Mesothelial cell of epicardium (in vitro differentiated cells): ENCODE data around the gene EPN2. TPM values are rescaled to one million over a fixed set of nuclear protein-coding genes. Genes with fewer than 3 reads are reported as not detected.
"Not testable (repeated sequence)": the region's sequence is repeated elsewhere in the genome, so short reads cannot be mapped to it uniquely, and the experiment has no call there.

Source experiments
- DNase-seq, 2 experiments: peaks; one replicate each; pipeline ENCODE4 v3.0.0; 2021; ENCODE audit warnings: low spot score in 2 of 2; ENCODE audit not compliant: unreplicated experiment in 2 of 2
- H3K27ac Mint-ChIP-seq: 2 replicates; pipeline ENCODE4 v1.8.0; 2021; ENCODE audit warnings: mixed read lengths
- H3K27me3 Mint-ChIP-seq: 2 replicates; pipeline ENCODE4 v1.8.0; 2021; ENCODE audit warnings: low read depth, mixed read lengths
- H3K36me3 Mint-ChIP-seq: 2 replicates; pipeline ENCODE4 v1.8.0; 2021; ENCODE audit warnings: mixed read lengths
- H3K4me1 Mint-ChIP-seq: 2 replicates; pipeline ENCODE4 v1.8.0; 2021; ENCODE audit warnings: mixed read lengths
- H3K4me3 Mint-ChIP-seq: 2 replicates; pipeline ENCODE4 v1.8.0; 2021; ENCODE audit warnings: mild to moderate bottlenecking, moderate library complexity, mixed read lengths
- H3K9me3 Mint-ChIP-seq: 2 replicates; pipeline ENCODE4 v1.8.0; 2021; ENCODE audit warnings: mixed read lengths
- CTCF ChIP-seq: fragments of 200-600 bp; sonication (generic); IDR thresholded peaks from one replicate; pipeline ENCODE4 v1.5.0; 2021; ENCODE audit warnings: antibody characterized with exemption; ENCODE audit not compliant: unreplicated experiment
- total RNA-seq: library from RNA; stranded (reverse); gene quantifications from 3 replicates; pipeline ENCODE4 v1.2.1, GENCODE V29; 2021

EPN2 gene
- total RNA-seq, 1 donor from 2014 or later, result 70.2 TPM

DNA sequence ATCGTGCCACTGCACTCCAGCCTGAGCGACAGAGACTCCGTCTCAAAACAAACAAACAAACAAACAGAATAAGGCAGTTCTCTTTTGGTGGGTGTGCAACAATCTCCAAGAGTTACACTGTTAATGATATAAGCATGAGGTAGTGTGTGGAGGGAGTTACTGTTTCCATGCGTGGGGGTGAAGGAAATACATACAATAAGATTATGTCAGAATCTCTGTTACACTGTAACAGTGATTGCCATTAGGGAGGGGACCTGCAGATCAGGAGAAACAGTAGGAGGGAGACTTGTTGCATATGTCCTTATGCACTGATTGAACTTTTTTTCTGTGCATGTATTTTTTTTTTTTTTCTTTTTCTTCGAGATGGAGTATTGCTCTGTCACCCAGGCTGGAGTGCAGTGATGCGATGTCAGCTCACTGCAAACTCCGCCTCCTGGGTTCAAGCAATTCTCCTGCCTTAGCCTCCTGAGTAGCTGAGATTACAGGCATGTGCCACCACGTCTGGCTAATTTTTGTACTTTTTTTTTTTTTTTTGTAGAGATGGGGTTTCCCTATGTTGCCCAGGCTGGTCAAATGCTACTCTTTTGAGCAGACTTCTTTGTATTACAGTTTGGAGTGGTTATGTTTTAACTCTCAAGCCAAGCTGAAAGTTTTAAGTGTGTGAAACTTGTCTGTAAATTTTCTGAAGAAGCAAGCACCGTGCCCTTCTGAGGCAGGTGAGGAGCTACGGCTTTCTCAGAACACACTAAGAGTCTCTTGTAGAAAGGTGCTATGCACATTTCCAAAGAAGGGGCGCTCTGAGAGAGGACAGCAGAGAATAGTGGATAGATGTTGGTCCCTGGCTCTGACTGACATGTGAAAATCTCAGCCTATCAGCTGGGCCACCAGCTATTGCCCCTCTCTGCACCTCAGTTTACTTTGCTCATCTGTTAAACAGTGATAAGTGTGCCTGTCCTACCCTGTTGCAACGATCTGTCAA lies 10.3 kb upstream of the EPN2 start:
- H3K9me3 Mint-ChIP-seq, H3K4me1 Mint-ChIP-seq, H3K36me3 Mint-ChIP-seq, H3K27ac Mint-ChIP-seq, H3K27me3 Mint-ChIP-seq, H3K4me3 Mint-ChIP-seq, DNase-seq: not testable (repeated sequence)

GRCh38 chr17:19234676-19235075 lies 2.5 kb upstream of the EPN2 start:
- not testable (repeated sequence) for H3K27me3 Mint-ChIP-seq, H3K9me3 Mint-ChIP-seq, H3K4me3 Mint-ChIP-seq, DNase-seq, H3K36me3 Mint-ChIP-seq, H3K27ac Mint-ChIP-seq, H3K4me1 Mint-ChIP-seq

- H3K27ac Mint-ChIP-seq, H3K9me3 Mint-ChIP-seq, H3K27me3 Mint-ChIP-seq, DNase-seq, H3K36me3 Mint-ChIP-seq, H3K4me3 Mint-ChIP-seq: not testable (repeated sequence)
- H3K4me1 Mint-ChIP-seq, result peaks cover 13% of the 10 kb centered on the region
These were observed 621 bp upstream of the EPN2 start for GRCh38 chr17:19236351-19237138.

GRCh38 chr17:19237389-19238166 lies 412 bp downstream of the EPN2 start:
- DNase-seq, result peak; percentile 43 to 62
- H3K27ac Mint-ChIP-seq, result peak overlapping the region; percentile 92
- H3K36me3 Mint-ChIP-seq, result peaks cover 8% of the 10 kb centered on the region
- H3K9me3 Mint-ChIP-seq, result no peaks in the 10 kb centered on the region
- H3K27me3 Mint-ChIP-seq, result no peaks in the 10 kb centered on the region
- peaks cover 18% of the 10 kb centered on the region for H3K4me1 Mint-ChIP-seq
- H3K4me3 Mint-ChIP-seq, result peak overlapping the region; percentile 91
- TF ChIP-seq CTCF, result no peak

DNA sequence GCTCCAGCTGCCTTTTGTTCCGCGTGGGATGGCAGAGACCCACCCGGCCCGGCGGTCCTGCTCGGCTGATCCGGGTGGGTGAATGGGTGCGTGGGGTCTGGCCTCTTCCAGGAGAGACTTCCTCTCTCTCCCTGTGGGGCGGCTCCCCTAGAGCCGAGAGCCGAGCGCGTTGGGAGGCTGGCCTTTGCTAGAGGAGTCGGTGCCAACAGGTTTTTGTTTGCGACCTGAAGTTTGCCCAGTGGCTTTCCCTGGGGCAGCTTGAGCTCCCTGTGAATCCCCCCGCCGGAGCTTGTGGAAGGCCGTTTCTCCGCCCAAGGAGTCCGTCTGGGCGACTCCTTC lies 970 bp downstream of the EPN2 start:
- Mint-ChIP-seq H3K27ac (peak overlapping the region; percentile 92), H3K4me3 (peak overlapping the region; percentile 91), H3K36me3 (peaks cover 8% of the 10 kb centered on the region), H3K27me3 (no peaks in the 10 kb centered on the region), H3K9me3 (no peaks in the 10 kb centered on the region), H3K4me1 (peaks cover 23% of the 10 kb centered on the region)
- DNase-seq, result peak in 1 of 2 experiments; percentile 42
- TF ChIP-seq CTCF, result no peak

- no peaks in the 10 kb centered on the region for H3K27me3 Mint-ChIP-seq
- peaks cover 23% of the 10 kb centered on the region for H3K4me1 Mint-ChIP-seq
- no peaks in the 10 kb centered on the region for H3K9me3 Mint-ChIP-seq
- H3K36me3 Mint-ChIP-seq, result peaks cover 8% of the 10 kb centered on the region
- H3K4me3 Mint-ChIP-seq, result peak overlapping the region; percentile 46
- DNase-seq, result peak in 1 of 2 experiments; percentile 13
- TF ChIP-seq CTCF, result no peak
- peak overlapping the region; percentile 16 for H3K27ac Mint-ChIP-seq
These were observed 2.4 kb downstream of the EPN2 start for GRCh38 chr17:19239544-19239943.
